B cell (primary cell): ENCODE data around the gene RAI14. TPM values are rescaled to one million over a fixed set of nuclear protein-coding genes. Genes with fewer than 3 reads are reported as not detected.

Experiments
- ATAC-seq: fragments of 200-7000 bp; cut with Tn5 transposase; one replicate; pipeline ENCODE4 v1.10.0; 2021; ENCODE audit warnings: low read depth, mild to moderate bottlenecking, moderate number of reproducible peaks, moderate library complexity
- CTCF ChIA-PET: fragments of 350-600 bp; sonication (Branson Sonifier 250); formaldehyde crosslinking; loops from one replicate; lab custom pipeline; 2021; ENCODE audit warnings: antibody characterized with exemption, inconsistent platforms; lab: Charles Lee
- POLR2A ChIA-PET: fragments of 350-600 bp; sonication (Branson Sonifier 250); formaldehyde crosslinking; loops from one replicate; lab custom pipeline; 2021; ENCODE audit warnings: antibody characterized with exemption; lab: Charles Lee
- DNase-seq: peaks from one replicate; pipeline ENCODE4 v3.0.0; 2013
- H2AFZ ChIP-seq: 2 replicates; pipeline ENCODE4 v1.6.1; 2012; ENCODE audit warnings: mild to moderate bottlenecking, low read depth, low read length; ENCODE audit not compliant: insufficient read depth, poor library complexity, severe bottlenecking
- H3K27ac ChIP-seq, 2 donors: 1 replicate in 1 of 2; 2 replicates in 1 of 2; pipeline ENCODE4 v1.5.1; 2012 to 2013; ENCODE audit warnings: low read length in 2 of 2, mild to moderate bottlenecking in 2 of 2, moderate library complexity in 1 of 2
- H3K27me3 ChIP-seq, 4 experiments: fragments of 200-600 bp in 1 of 4; sonication (generic) in 1 of 4; replicated peaks in 1 of 4; 1 replicate in 2 of 4; 2 replicates in 2 of 4; pipeline versions ENCODE4 v1.6.1 to v1.7.0; 2013 to 2016; ENCODE audit warnings: low read length in 3 of 4, mild to moderate bottlenecking in 2 of 4, mixed read lengths in 1 of 4, moderate library complexity in 1 of 4; ENCODE audit not compliant: insufficient read depth in 4 of 4, control insufficient read depth in 3 of 4; ENCODE audit errors: control extremely low read depth in 1 of 4
- H3K36me3 ChIP-seq, 2 experiments: replicated peaks in 1 of 2; 1 replicate in 1 of 2; 2 replicates in 1 of 2; pipeline versions ENCODE4 v1.6.1 to v1.7.1; 2013; ENCODE audit warnings: low read length in 1 of 2; ENCODE audit not compliant: insufficient read depth in 2 of 2, control insufficient read depth in 1 of 2; ENCODE audit errors: control extremely low read depth in 1 of 2, extremely low read depth in 1 of 2
- H3K4me1 ChIP-seq, 2 donors: fragments of 200-600 bp in 1 of 2; sonication (generic) in 1 of 2; 1 replicate in 1 of 2; 2 replicates in 1 of 2; pipeline versions ENCODE4 v1.5.1 to v1.6.1; 2013 to 2017; ENCODE audit warnings: low read length in 2 of 2; ENCODE audit not compliant: control insufficient read depth in 2 of 2, insufficient read depth in 2 of 2
- H3K4me2 ChIP-seq: replicated peaks from 2 replicates; pipeline ENCODE3; 2012; ENCODE audit warnings: mild to moderate bottlenecking, low read depth, low read length; ENCODE audit not compliant: poor library complexity, severe bottlenecking
- H3K4me3 ChIP-seq, 5 experiments: fragments of 200-600 bp in 1 of 5; sonication (generic) in 1 of 5; 1 replicate in 3 of 5; 2 replicates in 2 of 5; pipeline versions ENCODE4 v1.5.1 to v1.7.0; 2011 to 2016; ENCODE audit warnings: low read length in 4 of 5, mild to moderate bottlenecking in 4 of 5, low read depth in 2 of 5, control low read depth in 1 of 5, moderate library complexity in 1 of 5; ENCODE audit not compliant: insufficient read depth in 1 of 5; ENCODE audit errors: control extremely low read depth in 1 of 5, extremely low read depth in 1 of 5
- H3K79me2 ChIP-seq: fragments of 200-600 bp; sonication (generic); one replicate; pipeline ENCODE4 v1.6.0; 2016; ENCODE audit warnings: low read length; ENCODE audit not compliant: control insufficient read depth, insufficient read depth
- H3K9ac ChIP-seq: fragments of 200-600 bp; sonication (generic); 2 replicates; pipeline ENCODE4 v1.6.1; 2017; ENCODE audit warnings: mild to moderate bottlenecking, low read length, moderate library complexity
- H3K9me3 ChIP-seq, 3 donors: one replicate each; pipeline versions ENCODE4 v1.6.1 to v1.7.1; 2013; ENCODE audit warnings: low read length in 2 of 3; ENCODE audit not compliant: control insufficient read depth in 2 of 3, insufficient read depth in 1 of 3; ENCODE audit errors: control extremely low read depth in 1 of 3
- H4K20me1 ChIP-seq: 2 replicates; pipeline ENCODE4 v1.6.0; 2012; ENCODE audit warnings: mild to moderate bottlenecking, low read length; ENCODE audit not compliant: insufficient read depth, control insufficient read depth, poor library complexity, severe bottlenecking
- H3K27ac Mint-ChIP-seq: one replicate; pipeline ENCODE4 v1.8.0; 2021; ENCODE audit warnings: mixed read lengths
- H3K27me3 Mint-ChIP-seq: one replicate; pipeline ENCODE4 v1.8.0; 2021; ENCODE audit warnings: mixed read lengths
- H3K4me1 Mint-ChIP-seq: one replicate; pipeline ENCODE4 v1.8.0; 2021; ENCODE audit warnings: mixed read lengths
- H3K4me3 Mint-ChIP-seq: one replicate; pipeline ENCODE4 v1.8.0; 2021; ENCODE audit warnings: mixed read lengths
- H3K9me3 Mint-ChIP-seq: one replicate; pipeline ENCODE4 v1.8.0; 2022; ENCODE audit warnings: mixed read lengths; ENCODE audit not compliant: insufficient read depth
- EZH2 ChIP-seq: IDR thresholded peaks from 2 replicates; pipeline ENCODE4 v1.6.1; 2012; ENCODE audit warnings: borderline replicate concordance, low read depth, mild to moderate bottlenecking, moderate library complexity, low read length; ENCODE audit not compliant: insufficient read depth, poor library complexity, severe bottlenecking
- WGBS: methylation state at CpG from one replicate; pipeline ENCODE4 v1.1.5; 2013; ENCODE audit warnings: missing lambda C conversion rate; ENCODE audit not compliant: insufficient coverage; 5-methylcytosine and 5-hydroxymethylcytosine counted together
- intact Hi-C: fragments of 100-400 bp; cut with micrococcal nuclease; formaldehyde crosslinking; loops from one replicate; pipeline ENCODE4 v1.10.0; 2022
- polyA plus RNA-seq: library from polyadenylated mRNA; depleted of rRNA; stranded (reverse); fragments of >200 nt; gene quantifications from 2 replicates; pipeline ENCODE4 v1.2.3, GENCODE V29; 2012
- total RNA-seq, 2 donors: library from RNA; stranded (reverse); fragments of 120-200 nt in 1 of 2; gene quantifications; 1 replicate in 1 of 2; 2 replicates in 1 of 2; pipeline versions ENCODE4 v1.2.3 to v1.2.4, GENCODE V29; 2013 to 2022
- TF ChIP-seq, protein P1 (sequence below): fragments of 200-600 bp; IDR thresholded peaks from one replicate; pipeline ENCODE4 v1.8.0; 2022; ENCODE audit warnings: antibody characterized with exemption, mild to moderate bottlenecking

RAI14 gene
- total and polyA plus RNA-seq, 2 donors (not counting 1 experiment from before 2014, with no cell fraction given): 0.55 to 1.9 TPM

DNA sequence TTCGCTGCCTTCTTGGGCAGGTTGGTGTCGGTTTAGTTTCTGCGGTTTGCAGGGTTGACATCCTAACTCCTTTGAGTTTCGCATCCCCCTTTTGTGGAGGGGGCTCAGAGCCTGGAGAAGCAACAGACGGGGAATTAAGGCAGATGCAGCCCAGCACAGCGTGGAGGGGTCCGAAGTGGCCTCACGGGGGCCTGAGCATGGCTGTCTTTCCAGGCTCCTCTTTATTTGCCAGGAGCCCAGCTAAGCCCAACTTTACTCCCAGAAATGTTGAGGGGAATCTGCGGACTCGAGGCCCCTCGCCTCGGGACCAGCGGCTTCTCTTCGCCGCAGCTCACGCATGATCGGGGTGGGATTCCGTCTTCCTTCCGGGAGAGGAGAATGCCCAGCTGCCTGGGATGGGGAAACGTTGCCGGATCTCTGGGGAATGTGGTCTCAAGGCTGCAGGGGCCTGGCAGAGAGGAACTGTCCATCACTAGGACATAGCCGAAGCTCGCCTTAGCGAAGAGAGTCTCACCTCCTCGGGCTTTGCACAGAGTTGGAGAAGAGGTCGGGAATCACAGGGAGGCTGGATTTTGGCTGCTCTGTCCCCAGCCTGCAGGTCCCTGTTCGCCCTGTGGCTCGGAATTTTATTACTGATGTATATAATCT lies 1.3 kb downstream of the RAI14 start:
- Mint-ChIP-seq H3K4me1 (peaks cover 24% of the 10 kb centered on the region), H3K4me3 (peak overlapping the region; percentile 74), H3K27me3 (peaks cover 48% of the 10 kb centered on the region), H3K9me3 (no peaks in the 10 kb centered on the region), H3K27ac (no peak overlapping the region)
- Histone ChIP-seq H3K27ac (no peak overlapping the region), H3K4me3 (peak overlapping the region in 4 of 5 experiments; percentile 40 to 77 (median 58)), H3K4me2 (peak overlapping the region; percentile 97), H2AFZ (peak overlapping the region; percentile 73), H3K36me3 (no peaks in the 10 kb centered on the region), H3K4me1 (peaks cover 14 to 20% of the 10 kb centered on the region in 2 donors), H3K9ac (peak overlapping the region; percentile 73), H4K20me1 (no peaks in the 10 kb centered on the region), H3K79me2 (no peaks in the 10 kb centered on the region), H3K9me3 (peaks cover 0 to 6% (median 0%) of the 10 kb centered on the region in 3 donors), H3K27me3 (peaks cover 0 to 29% (median 12%) of the 10 kb centered on the region in 4 experiments)
- ATAC-seq (no peak), DNase-seq (peak; percentile 7)
- ChIA-PET POLR2A (no interaction called here), CTCF (no interaction called here)
- TF ChIP-seq EZH2: no peak
- intact Hi-C loops: loop anchor here (5.0 to 10.0 kb wide), 2 partner anchors 180 to 237 kb away; partner anchors contain the start of gene TTC23L
- WGBS: 8% methylated on average over 25 of the region's 28 CpGs

DNA sequence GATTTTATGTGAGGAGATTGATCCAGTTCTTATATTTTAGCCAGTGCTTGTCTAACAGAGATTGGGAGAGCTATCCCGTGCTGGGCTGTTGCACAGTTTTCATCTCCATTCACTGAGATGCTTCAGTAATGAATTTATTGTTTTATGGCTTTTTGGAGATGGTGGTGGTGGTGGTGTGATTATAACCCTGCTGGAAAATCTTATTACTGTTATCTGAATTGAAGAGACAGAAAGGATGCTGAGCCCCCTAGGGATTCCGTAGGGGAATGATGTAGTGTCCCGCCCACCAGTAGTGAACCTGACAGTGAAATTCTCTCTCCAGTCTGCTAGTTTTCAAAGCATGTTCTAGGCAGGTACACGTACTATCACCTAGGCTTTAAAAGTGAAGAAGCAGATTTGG lies 1.9 kb downstream of the RAI14 start:
- peaks cover 46% of the 10 kb centered on the region for H3K27me3 Mint-ChIP-seq
- H3K27ac Mint-ChIP-seq: no peak overlapping the region
- Histone ChIP-seq H4K20me1 (no peaks in the 10 kb centered on the region), H3K9me3 (peaks cover 0 to 6% (median 0%) of the 10 kb centered on the region in 3 donors), H3K79me2 (no peaks in the 10 kb centered on the region), H3K27me3 (peaks cover 0 to 29% (median 12%) of the 10 kb centered on the region in 4 experiments), H3K4me2 (no peak overlapping the region), H3K9ac (no peak overlapping the region), H3K4me1 (peaks cover 14 to 20% of the 10 kb centered on the region in 2 donors), H3K36me3 (no peaks in the 10 kb centered on the region), H2AFZ (no peak overlapping the region), H3K4me3 (no peak overlapping the region), H3K27ac (no peak overlapping the region)
- DNase-seq (no peak), ATAC-seq (no peak)
- WGBS: 71% methylated on average over 1 of the region's 4 CpGs
- TF ChIP-seq, protein P1, sequence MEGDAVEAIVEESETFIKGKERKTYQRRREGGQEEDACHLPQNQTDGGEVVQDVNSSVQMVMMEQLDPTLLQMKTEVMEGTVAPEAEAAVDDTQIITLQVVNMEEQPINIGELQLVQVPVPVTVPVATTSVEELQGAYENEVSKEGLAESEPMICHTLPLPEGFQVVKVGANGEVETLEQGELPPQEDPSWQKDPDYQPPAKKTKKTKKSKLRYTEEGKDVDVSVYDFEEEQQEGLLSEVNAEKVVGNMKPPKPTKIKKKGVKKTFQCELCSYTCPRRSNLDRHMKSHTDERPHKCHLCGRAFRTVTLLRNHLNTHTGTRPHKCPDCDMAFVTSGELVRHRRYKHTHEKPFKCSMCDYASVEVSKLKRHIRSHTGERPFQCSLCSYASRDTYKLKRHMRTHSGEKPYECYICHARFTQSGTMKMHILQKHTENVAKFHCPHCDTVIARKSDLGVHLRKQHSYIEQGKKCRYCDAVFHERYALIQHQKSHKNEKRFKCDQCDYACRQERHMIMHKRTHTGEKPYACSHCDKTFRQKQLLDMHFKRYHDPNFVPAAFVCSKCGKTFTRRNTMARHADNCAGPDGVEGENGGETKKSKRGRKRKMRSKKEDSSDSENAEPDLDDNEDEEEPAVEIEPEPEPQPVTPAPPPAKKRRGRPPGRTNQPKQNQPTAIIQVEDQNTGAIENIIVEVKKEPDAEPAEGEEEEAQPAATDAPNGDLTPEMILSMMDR: no peak
- no peak for TF ChIP-seq EZH2
- peaks cover 24% of the 10 kb centered on the region for H3K4me1 Mint-ChIP-seq
- H3K4me3 Mint-ChIP-seq: peak overlapping the region; percentile 74
- intact Hi-C loops: loop anchor here (5.0 to 10.0 kb wide), 2 partner anchors 179 to 237 kb away; partner anchors contain the start of gene TTC23L
- ChIA-PET POLR2A (no interaction called here), CTCF (no interaction called here)
- H3K9me3 Mint-ChIP-seq: no peaks in the 10 kb centered on the region
